Neuronal stem cell (in vitro differentiated cells): Measurements from ENCODE around the gene C5.

Source experiments
- DNase-seq: peaks from one replicate; pipeline ENCODE4 v3.0.0-alpha.2; 2013; ENCODE audit warnings: low spot score
- H2AFZ ChIP-seq: one replicate; pipeline ENCODE4 v1.6.1; 2013; ENCODE audit warnings: mild to moderate bottlenecking, low read length, inconsistent platforms
- H2AK5ac ChIP-seq: 2 replicates; pipeline ENCODE4 v1.6.1; 2013; ENCODE audit warnings: low read depth, mild to moderate bottlenecking, inconsistent platforms, low read length, moderate library complexity, mixed read lengths
- H2BK120ac ChIP-seq: 2 replicates; pipeline ENCODE4 v1.6.1; 2013; ENCODE audit warnings: low read depth, mild to moderate bottlenecking, inconsistent platforms, low read length, moderate library complexity, mixed read lengths
- H2BK12ac ChIP-seq: one replicate; pipeline ENCODE4 v1.6.1; 2013; ENCODE audit warnings: low read length, inconsistent platforms
- H2BK15ac ChIP-seq: 2 replicates; pipeline ENCODE4 v1.6.1; 2013; ENCODE audit warnings: mild to moderate bottlenecking, low read length, inconsistent platforms, mixed read lengths
- H2BK5ac ChIP-seq: one replicate; pipeline ENCODE4 v1.6.1; 2013; ENCODE audit warnings: inconsistent platforms, mild to moderate bottlenecking, low read length, moderate library complexity
- H3K14ac ChIP-seq: one replicate; pipeline ENCODE4 v1.6.1; 2013; ENCODE audit warnings: low read length, inconsistent platforms
- H3K18ac ChIP-seq: 2 replicates; pipeline ENCODE4 v1.6.1; 2013; ENCODE audit warnings: low read length, inconsistent platforms
- H3K23ac ChIP-seq: 2 replicates; pipeline ENCODE4 v1.6.1; 2013; ENCODE audit warnings: low read depth, mild to moderate bottlenecking, mixed read lengths, low read length, inconsistent platforms; ENCODE audit not compliant: poor library complexity
- H3K27ac ChIP-seq: replicated peaks from 3 replicates; pipeline ENCODE4 v1.5.1; 2013; ENCODE audit warnings: low read length, inconsistent platforms
- H3K27me3 ChIP-seq, 3 experiments: 2 replicates each; pipeline ENCODE4 v1.6.1; 2013; ENCODE audit warnings: low read length in 3 of 3, mild to moderate bottlenecking in 2 of 3, inconsistent platforms in 1 of 3, low read depth in 1 of 3, mixed read lengths in 1 of 3, moderate library complexity in 1 of 3; ENCODE audit not compliant: control insufficient read depth in 3 of 3, insufficient read depth in 3 of 3
- H3K36me3 ChIP-seq, 2 donors: replicated peaks in 1 of 2; 2 replicates each; pipeline ENCODE4 v1.6.1; 2013; ENCODE audit warnings: low read length in 2 of 2; ENCODE audit not compliant: control insufficient read depth in 2 of 2, insufficient read depth in 2 of 2
- H3K4ac ChIP-seq: 2 replicates; pipeline ENCODE4 v1.6.1; 2013; ENCODE audit warnings: inconsistent platforms, mild to moderate bottlenecking, low read length, moderate library complexity
- H3K4me1 ChIP-seq, 2 donors: 1 replicate in 1 of 2; 2 replicates in 1 of 2; pipeline ENCODE4 v1.6.1; 2013; ENCODE audit warnings: low read length in 2 of 2, low read depth in 1 of 2; ENCODE audit not compliant: control insufficient read depth in 2 of 2, insufficient read depth in 1 of 2
- H3K4me2 ChIP-seq: one replicate; pipeline ENCODE4 v1.6.1; 2013; ENCODE audit warnings: mild to moderate bottlenecking, low read length, inconsistent platforms; ENCODE audit not compliant: insufficient read depth, poor library complexity, severe bottlenecking
- H3K4me3 ChIP-seq, 2 donors: 2 replicates each; pipeline ENCODE4 v1.5.1; 2013; ENCODE audit warnings: low read length in 2 of 2, mild to moderate bottlenecking in 2 of 2, inconsistent platforms in 1 of 2, moderate library complexity in 1 of 2
- H3K79me1 ChIP-seq: one replicate; pipeline ENCODE4 v1.6.1; 2013; ENCODE audit warnings: low read depth, mild to moderate bottlenecking, inconsistent platforms, low read length, moderate library complexity
- H3K9ac ChIP-seq: one replicate; pipeline ENCODE4 v1.6.1; 2013; ENCODE audit warnings: mild to moderate bottlenecking, low read depth, low read length, inconsistent platforms; ENCODE audit not compliant: poor library complexity
- H3K9me3 ChIP-seq, 2 donors: replicated peaks in 1 of 2; 2 replicates each; pipeline versions ENCODE3 to v1.6.1; 2013; ENCODE audit warnings: low read length in 2 of 2, mild to moderate bottlenecking in 2 of 2, inconsistent platforms in 1 of 2, low read depth in 1 of 2, mixed read lengths in 1 of 2, moderate library complexity in 1 of 2; ENCODE audit not compliant: control insufficient read depth in 2 of 2, insufficient read depth in 1 of 2
- H4K8ac ChIP-seq: one replicate; pipeline ENCODE4 v1.6.1; 2013; ENCODE audit warnings: low read depth, mild to moderate bottlenecking, inconsistent platforms, low read length, moderate library complexity
- H4K91ac ChIP-seq: one replicate; pipeline ENCODE4 v1.6.1; 2013; ENCODE audit warnings: low read length, low read depth, mild to moderate bottlenecking, inconsistent platforms; ENCODE audit not compliant: poor library complexity
- WGBS, 2 donors: extraction: QIAGEN DNeasy Blood & Tissue Kit; methylation state at CpG; one replicate each; pipeline ENCODE4 v1.1.7; 2013; ENCODE audit warnings: missing lambda C conversion rate in 2 of 2, mixed read lengths in 1 of 2; ENCODE audit not compliant: insufficient read length in 2 of 2, insufficient replicate concordance in 1 of 2; ENCODE audit errors: extremely low coverage in 2 of 2; 5-methylcytosine and 5-hydroxymethylcytosine counted together

The C5 gene

GRCh38 chr9:120999317-120999716 lies 50.8 kb downstream of the C5 start:
- Histone ChIP-seq H4K91ac (no peak overlapping the region), H2BK120ac (no peak overlapping the region), H3K27ac (no peak overlapping the region), H2AFZ (no peak overlapping the region), H3K4me3 (no peak overlapping the region), H2BK5ac (no peak overlapping the region), H3K36me3 (no peaks in the 10 kb centered on the region), H2AK5ac (no peak overlapping the region), H3K14ac (no peak overlapping the region), H4K8ac (no peak overlapping the region), H3K9ac (no peak overlapping the region), H3K4me1 (no peaks in the 10 kb centered on the region), H2BK12ac (no peak overlapping the region), H3K4me2 (no peak overlapping the region), H3K18ac (no peak overlapping the region), H3K79me1 (no peaks in the 10 kb centered on the region), H3K27me3 (no peaks in the 10 kb centered on the region), H2BK15ac (no peak overlapping the region), H3K4ac (no peak overlapping the region), H3K9me3 (no peaks in the 10 kb centered on the region), H3K23ac (no peak overlapping the region)
- WGBS, 2 donors = no CpG with 5 or more reads among the region's 2 CpGs
- DNase-seq = no peak

GRCh38 chr9:120998111-120998510 lies 52.0 kb downstream of the C5 start:
- Histone ChIP-seq H2AFZ (no peak overlapping the region), H3K9me3 (no peaks in the 10 kb centered on the region), H4K8ac (no peak overlapping the region), H3K36me3 (no peaks in the 10 kb centered on the region), H3K18ac (no peak overlapping the region), H4K91ac (no peak overlapping the region), H3K9ac (no peak overlapping the region), H2BK12ac (no peak overlapping the region), H3K79me1 (no peaks in the 10 kb centered on the region), H2BK15ac (no peak overlapping the region), H3K4me3 (no peak overlapping the region), H3K4me2 (no peak overlapping the region), H3K14ac (no peak overlapping the region), H3K27ac (no peak overlapping the region), H2BK120ac (no peak overlapping the region), H2AK5ac (no peak overlapping the region), H3K23ac (no peak overlapping the region), H3K4me1 (no peaks in the 10 kb centered on the region), H3K4ac (no peak overlapping the region), H2BK5ac (no peak overlapping the region), H3K27me3 (no peaks in the 10 kb centered on the region)
- DNase-seq = no peak
- no CpG with 5 or more reads among the region's 2 CpGs for WGBS, 2 donors

- Histone ChIP-seq H3K36me3 (no peaks in the 10 kb centered on the region), H3K9ac (no peak overlapping the region), H2AK5ac (no peak overlapping the region), H3K4me2 (no peak overlapping the region), H3K4me1 (no peaks in the 10 kb centered on the region), H3K27me3 (no peaks in the 10 kb centered on the region), H3K18ac (no peak overlapping the region), H2AFZ (no peak overlapping the region), H3K4me3 (no peak overlapping the region), H2BK15ac (no peak overlapping the region), H3K23ac (no peak overlapping the region), H2BK5ac (no peak overlapping the region), H3K4ac (no peak overlapping the region), H2BK12ac (no peak overlapping the region), H3K9me3 (no peaks in the 10 kb centered on the region), H4K91ac (no peak overlapping the region), H2BK120ac (no peak overlapping the region), H4K8ac (no peak overlapping the region), H3K14ac (no peak overlapping the region), H3K27ac (no peak overlapping the region), H3K79me1 (no peaks in the 10 kb centered on the region)
- DNase-seq = no peak
- no CpG with 5 or more reads among the region's 7 CpGs for WGBS, 2 donors
Observed at GRCh38 chr9:120997502-120997901, 52.6 kb downstream of the C5 start.

GRCh38 chr9:120996409-120996808 lies 53.7 kb downstream of the C5 start:
- H3K9me3 ChIP-seq = no peaks in the 10 kb centered on the region
- H3K4me1 ChIP-seq = no peaks in the 10 kb centered on the region
- H3K18ac ChIP-seq = no peak overlapping the region
- H3K9ac ChIP-seq = no peak overlapping the region
- no peak overlapping the region for H2AK5ac ChIP-seq
- no peaks in the 10 kb centered on the region for H3K79me1 ChIP-seq
- H3K4ac ChIP-seq = no peak overlapping the region
- H3K4me3 ChIP-seq = no peak overlapping the region
- no peak overlapping the region for H4K8ac ChIP-seq
- no peak overlapping the region for H3K23ac ChIP-seq
- no peak overlapping the region for H2AFZ ChIP-seq
- no peak overlapping the region for H2BK15ac ChIP-seq
- H2BK12ac ChIP-seq = no peak overlapping the region
- no peak overlapping the region for H3K27ac ChIP-seq
- WGBS, 2 donors = no CpG with 5 or more reads among the region's 3 CpGs
- no peak overlapping the region for H4K91ac ChIP-seq
- no peak overlapping the region for H3K4me2 ChIP-seq
- no peaks in the 10 kb centered on the region for H3K27me3 ChIP-seq
- DNase-seq = no peak
- no peak overlapping the region for H3K14ac ChIP-seq
- H2BK5ac ChIP-seq = no peak overlapping the region
- H3K36me3 ChIP-seq = no peaks in the 10 kb centered on the region
- H2BK120ac ChIP-seq = no peak overlapping the region
